GM18526 (cell line): Measurements from ENCODE around the gene COX6A1.

Source experiments
- POLR2A ChIP-seq: IDR thresholded peaks from 3 replicates; pipeline ENCODE4 v1.6.1; 2011; ENCODE audit not compliant: insufficient read length; ENCODE audit errors: extremely low read depth

The COX6A1 gene

DNA sequence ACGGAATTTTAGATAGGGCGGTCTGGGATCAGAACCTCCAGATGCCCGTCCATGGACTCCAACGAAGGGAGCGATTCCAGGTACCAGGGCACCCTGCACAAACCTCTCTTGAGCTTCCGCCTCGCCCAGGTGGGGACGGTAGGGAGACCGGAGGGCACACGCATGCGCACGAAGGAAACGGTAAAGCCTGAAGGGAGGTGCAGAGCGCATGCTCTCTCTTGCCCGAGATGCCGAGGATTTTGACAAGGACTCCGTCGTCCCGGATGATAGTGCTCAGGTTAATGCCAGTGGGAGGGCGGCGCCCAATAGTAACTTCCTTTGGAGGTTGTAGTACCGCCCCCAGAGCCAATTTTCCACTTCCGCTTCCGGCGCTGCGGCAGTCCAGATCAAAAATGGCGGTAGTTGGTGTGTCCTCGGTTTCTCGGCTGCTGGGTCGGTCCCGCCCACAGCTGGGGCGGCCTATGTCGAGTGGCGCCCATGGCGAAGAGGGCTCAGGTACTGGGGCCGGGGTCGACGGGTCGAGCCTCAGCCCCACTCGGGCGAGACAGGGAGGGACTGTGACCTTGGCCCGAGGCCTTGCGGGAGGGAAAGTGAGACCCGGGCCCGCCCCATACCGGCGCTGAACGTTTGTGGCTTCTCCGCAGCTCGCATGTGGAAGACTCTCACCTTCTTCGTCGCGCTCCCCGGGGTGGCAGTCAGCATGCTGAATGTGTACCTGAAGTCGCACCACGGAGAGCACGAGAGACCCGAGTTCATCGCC lies at the start of gene COX6A1:
Gene COX6A1, plus strand, starts transcription at position 379 of the 760 bp plus-strand sequence. Its CDS starts 14 bp downstream, at position 393.
- TF ChIP-seq POLR2A, result peak; percentile 92

- no peak for TF ChIP-seq POLR2A
These were observed 49.0 kb upstream of the COX6A1 start for GRCh38 chr12:120388691-120389481.

DNA sequence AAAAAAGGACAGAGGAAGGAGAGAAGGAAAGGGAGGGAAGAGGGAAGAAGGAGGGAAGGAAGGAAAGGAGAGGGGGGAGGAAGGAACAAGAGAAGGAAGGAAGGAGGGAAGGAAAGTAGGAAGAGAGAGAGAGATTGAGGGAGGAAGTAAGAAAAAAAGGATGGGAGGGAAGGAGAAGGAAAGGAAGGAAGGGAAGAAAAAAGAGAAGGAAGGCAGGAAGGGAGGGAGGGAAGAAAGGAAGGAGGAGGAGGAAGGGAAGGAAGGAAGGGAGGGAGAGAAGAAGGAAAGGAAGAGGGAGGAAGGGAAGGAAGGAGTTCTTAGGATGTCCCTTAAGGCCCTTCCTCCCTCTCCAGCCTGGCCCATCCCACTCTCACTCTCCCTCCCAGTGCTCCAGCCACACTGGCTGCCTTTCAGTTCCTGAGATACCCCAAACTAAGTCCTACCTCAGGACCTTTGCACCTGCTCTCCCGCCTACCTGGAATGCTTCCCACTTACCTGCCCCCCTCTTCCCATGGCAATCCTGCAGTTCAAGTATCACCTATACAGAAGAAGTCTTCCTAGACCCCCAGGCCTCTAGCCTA lies 47.3 kb upstream of the COX6A1 start:
- no peak for TF ChIP-seq POLR2A

DNA sequence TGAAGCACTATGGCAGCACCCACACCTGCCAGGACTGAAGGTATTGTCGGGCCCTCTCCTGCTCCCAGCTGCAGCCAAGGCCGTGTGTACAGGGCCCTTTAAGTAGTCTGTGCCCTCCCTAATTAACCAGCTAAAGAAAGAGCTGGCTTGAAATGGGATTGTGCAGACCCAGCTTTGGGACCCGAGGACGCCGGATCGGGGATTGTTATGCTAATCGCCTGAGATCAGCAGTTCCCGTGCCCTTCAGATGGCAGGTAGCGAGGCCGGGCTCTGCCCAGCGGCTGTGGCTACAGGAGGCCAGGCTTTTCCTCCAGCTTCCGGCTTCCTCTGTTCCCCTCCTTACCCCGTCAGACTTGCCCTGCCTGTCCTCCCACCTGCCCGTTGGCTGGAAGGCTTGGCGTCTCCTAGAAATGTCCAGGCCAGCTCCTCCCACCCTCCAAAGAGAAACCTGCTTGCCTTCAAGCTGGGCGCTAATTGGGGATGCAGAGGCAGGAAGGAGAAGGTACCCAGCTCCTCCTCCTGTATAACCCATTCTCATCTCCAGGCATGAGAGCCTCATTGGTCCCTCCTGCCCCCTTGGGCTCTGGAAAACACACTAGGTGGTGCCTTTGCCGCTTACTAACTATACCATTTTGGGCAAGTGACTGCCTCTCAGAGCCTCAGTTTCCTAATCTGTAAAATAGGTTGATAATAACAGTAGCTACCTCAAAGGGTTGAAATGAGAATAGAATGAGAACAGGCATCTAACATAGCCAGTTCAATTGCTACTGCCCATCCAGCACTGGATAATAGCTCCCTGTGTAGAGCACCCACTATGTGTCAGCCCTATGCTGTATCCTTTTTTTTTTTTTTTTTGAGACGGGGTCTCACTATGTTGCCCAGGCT lies 43.2 kb upstream of the COX6A1 start:
- TF ChIP-seq POLR2A, result no peak

DNA sequence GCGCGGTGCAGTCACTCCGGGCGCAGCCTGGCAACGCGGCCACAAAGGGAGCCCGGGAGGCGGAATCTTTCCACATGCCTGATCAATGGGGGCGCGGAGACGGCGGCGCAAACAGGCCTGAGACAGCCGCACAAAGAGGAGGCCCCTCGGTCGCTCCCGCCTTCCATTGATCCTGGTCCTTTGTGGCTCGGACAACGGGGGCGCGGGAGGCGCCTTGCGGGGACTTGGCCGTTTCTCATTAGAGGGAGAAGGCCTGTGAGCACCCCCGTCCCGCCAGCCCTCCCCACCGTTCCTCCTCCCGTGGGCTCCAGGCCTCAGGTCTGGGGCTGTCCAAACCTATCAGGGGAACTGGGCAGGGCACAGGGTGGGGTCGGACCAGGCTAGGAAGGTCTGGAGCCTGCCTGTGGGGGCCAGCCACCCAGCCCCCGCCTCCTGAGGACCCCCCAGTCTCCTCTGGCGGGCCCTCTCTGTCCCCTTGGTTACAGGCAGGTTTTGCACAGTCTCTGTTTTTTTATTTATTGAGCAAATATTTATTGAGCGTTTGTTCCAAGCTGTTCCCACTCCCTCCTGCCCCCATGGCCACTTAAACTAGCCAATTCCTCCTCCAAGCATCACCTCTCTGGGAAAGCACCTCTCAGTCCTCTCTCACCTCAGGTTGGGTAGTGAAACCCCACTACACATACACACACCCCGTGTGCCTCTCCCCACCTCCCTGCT lies 39.9 kb upstream of the COX6A1 start:
- TF ChIP-seq POLR2A, result no peak

DNA sequence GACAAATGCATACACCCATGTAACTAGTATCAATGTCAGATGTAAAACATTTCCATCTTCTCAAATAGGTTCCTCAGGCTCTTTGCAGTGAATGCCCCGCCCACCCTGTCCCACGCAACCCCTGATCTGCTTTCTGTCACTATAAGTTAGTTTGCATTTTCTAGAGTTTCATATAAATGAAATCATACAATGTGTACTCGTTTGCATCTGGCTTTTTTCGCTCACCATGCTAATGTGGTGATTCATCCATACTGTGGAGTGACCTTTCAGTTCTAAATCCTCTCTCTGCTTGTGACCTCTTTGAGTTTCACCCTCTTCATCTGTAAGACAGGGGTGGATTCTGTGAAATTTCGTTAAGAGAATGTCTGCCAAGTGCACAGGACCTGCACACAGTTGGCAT lies 38.4 kb upstream of the COX6A1 start:
- no peak for TF ChIP-seq POLR2A

DNA sequence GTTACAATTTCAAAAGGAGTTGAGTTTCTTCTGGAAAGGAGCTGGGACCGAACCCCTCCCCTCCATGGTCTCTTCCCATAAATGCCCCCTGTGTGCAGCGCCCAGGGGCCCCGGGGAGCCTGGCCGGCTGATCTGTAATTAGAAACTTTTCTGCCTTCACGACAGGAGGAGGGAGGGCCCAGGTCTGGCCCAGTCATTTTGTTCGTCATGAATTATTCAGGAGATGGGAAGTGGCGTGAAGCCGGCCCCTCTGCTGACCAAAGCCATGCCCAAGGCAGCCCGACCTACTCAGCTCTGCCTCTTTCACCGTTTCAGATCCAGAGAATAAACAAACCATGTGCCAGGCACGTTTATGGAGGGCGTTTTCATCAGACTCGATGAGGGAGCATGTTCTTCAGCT lies 35.7 kb upstream of the COX6A1 start:
- TF ChIP-seq POLR2A, result no peak

GRCh38 chr12:120403869-120404268 lies 34.0 kb upstream of the COX6A1 start:
- no peak for TF ChIP-seq POLR2A

GRCh38 chr12:120404271-120404670 lies 33.6 kb upstream of the COX6A1 start:
- TF ChIP-seq POLR2A, result no peak

- no peak for TF ChIP-seq POLR2A
These were observed 31.8 kb upstream of the COX6A1 start for GRCh38 chr12:120406069-120406468.

GRCh38 chr12:120406553-120406952 lies 31.4 kb upstream of the COX6A1 start:
- TF ChIP-seq POLR2A, result no peak

DNA sequence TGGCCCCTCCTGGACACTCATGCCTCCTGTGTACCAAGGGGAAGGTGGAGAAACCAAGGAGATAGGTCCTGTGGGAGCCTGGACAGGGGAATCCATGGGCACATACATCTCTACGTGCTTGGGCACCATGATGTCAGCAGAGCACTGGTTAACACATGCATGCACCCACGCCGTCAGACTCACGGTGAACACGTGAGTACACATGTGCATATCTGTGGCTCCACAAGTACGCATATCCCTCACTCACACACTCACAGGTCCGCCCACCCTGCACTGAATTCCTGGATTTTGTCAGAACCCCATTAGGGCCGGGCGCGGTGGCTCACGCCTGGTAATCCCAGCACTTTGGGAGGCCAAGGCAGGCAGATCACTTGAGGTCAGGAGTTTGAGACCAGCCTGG lies 29.1 kb upstream of the COX6A1 start:
- TF ChIP-seq POLR2A, result no peak

DNA sequence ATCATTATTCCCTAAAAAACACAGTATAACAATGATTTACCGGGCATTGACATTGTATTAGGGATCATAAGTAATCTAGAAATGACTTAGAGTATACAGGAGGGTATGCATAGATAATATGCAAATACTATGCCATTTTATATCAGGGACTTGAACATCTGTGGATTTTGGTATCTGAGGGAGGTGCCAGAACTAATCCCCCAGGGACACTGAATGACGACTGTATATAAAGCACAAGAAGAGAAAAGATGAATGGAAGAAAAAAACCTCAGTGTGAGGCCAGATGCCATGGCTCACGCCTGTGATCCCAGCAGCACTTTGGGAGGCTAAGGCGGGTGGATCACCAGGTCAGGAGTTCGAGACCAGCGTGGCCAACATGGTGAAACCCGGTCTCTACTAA lies 25.5 kb upstream of the COX6A1 start:
- no peak for TF ChIP-seq POLR2A

DNA sequence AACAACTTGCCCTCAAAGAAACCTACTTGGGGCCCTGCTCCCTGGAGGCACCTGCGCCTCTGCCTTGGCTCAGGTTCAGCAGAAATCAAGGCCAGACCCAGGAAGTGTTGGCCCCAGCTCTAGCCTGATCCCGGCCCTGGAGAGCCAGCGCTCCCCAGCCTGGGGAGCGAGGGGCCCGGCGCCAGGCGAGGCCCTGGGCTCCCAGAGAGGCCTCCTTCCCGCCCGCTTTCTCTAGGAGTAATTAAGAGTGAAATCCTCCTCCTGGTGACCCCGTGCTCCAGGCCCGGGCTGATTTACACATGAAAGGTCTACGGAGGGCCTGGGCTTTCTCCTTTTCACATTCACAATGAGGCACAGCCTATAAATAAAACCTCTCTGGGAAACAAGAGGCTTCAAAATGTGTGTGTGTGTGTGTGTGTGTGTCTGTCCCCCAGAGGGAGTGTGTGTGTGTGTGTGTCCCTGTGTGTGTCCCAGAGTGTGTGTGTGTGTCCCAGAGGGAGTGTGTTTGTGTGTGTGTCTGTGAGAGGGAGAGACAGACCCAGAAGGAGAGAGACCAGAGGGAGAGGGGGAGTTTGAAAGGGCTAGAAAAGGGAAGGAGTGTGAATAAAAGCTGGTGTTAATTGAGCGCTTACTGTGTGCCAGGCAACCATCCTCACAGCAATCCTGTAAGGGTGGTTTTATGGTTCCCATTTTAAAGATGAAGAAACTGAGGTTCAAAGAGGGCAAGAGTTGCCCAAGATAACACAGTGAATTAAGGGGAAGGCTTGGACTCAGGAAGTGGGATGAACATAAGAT lies 23.8 kb upstream of the COX6A1 start:
- TF ChIP-seq POLR2A, result no peak
